SJCRH30 (cell line): Measurements from ENCODE around the gene PTPRJ. TPM values are rescaled to one million over a fixed set of nuclear protein-coding genes. Genes with fewer than 3 reads are reported as not detected.

Experiments
- DNase-seq, 2 experiments: peaks; one replicate each; pipeline ENCODE4 v3.0.0-alpha.2; 2015 to 2020
- H3K27ac ChIP-seq: fragments of 250-450 bp; sonication (Bioruptor Pico); 2 replicates; pipeline ENCODE4 v1.5.1; 2020; ENCODE audit warnings: mild to moderate bottlenecking, moderate library complexity
- H3K27me3 ChIP-seq: fragments of 250-450 bp; sonication (Bioruptor Pico); 2 replicates; pipeline ENCODE4 v1.5.1; 2020; ENCODE audit warnings: mild to moderate bottlenecking, moderate library complexity
- H3K36me3 ChIP-seq: fragments of 250-450 bp; sonication (Bioruptor Pico); 2 replicates; pipeline ENCODE4 v1.5.1; 2020; ENCODE audit warnings: mild to moderate bottlenecking, moderate library complexity
- H3K4me1 ChIP-seq: fragments of 250-450 bp; sonication (Bioruptor Pico); 2 replicates; pipeline ENCODE4 v1.5.1; 2020; ENCODE audit warnings: mild to moderate bottlenecking, moderate library complexity
- H3K4me3 ChIP-seq: fragments of 250-450 bp; sonication (Bioruptor Pico); 2 replicates; pipeline ENCODE4 v1.5.1; 2020; ENCODE audit warnings: mild to moderate bottlenecking, moderate library complexity
- H3K9me3 ChIP-seq: fragments of 250-450 bp; sonication (Bioruptor Pico); replicated peaks from 2 replicates; pipeline ENCODE4 v1.5.1; 2020; ENCODE audit warnings: mild to moderate bottlenecking, moderate library complexity
- total RNA-seq: library from RNA; depleted of rRNA; stranded (reverse); fragments of >200 nt; shearing (Covaris generic); gene quantifications from 2 replicates; pipeline ENCODE4 v1.2.3, GENCODE V29; 2014

Gene PTPRJ
- total RNA-seq, 1 experiment from 2014 or later = 1.0 TPM

DNA sequence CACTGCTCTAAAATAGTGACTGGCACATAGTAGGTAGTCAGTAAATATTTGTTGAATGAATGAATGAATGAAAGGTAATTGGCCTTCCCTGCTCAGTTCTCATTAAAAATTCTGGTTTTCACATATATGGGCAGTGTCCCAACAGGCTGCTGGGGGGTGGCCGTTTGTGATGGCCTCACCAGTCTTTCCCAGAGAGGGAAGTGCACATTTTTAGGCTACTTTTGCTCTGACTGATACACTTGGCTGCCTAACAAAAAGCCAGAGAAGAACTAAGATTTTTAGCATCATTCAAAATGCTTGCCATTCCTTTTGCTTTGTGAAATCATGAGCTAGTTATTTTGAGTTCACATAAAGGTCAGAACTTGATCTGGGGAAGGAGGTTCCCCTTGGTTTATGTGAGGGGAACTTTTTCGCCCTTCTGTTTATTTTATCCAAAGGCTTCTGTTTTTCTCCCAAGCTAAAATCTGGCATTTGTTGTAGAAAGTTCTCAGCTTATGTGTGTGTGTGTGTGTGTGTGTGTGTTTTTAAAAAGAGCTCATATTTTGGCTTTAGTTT is 83.1 kb downstream of the PTPRJ start:
- no peak for DNase-seq
- H3K4me1 ChIP-seq = peaks cover 5% of the 10 kb centered on the region; the same call in 1 of the 2 replicates
- no peaks in the 10 kb centered on the region for H3K36me3 ChIP-seq
- no peak overlapping the region for H3K27ac ChIP-seq
- H3K9me3 ChIP-seq = no peaks in the 10 kb centered on the region
- no peak overlapping the region for H3K4me3 ChIP-seq
- peaks cover 3% of the 10 kb centered on the region; the same call in 1 of the 2 replicates for H3K27me3 ChIP-seq

GRCh38 chr11:48064306-48064705 is 83.9 kb downstream of the PTPRJ start:
- Histone ChIP-seq H3K27ac (no peak overlapping the region), H3K36me3 (no peaks in the 10 kb centered on the region), H3K9me3 (no peaks in the 10 kb centered on the region), H3K4me3 (no peak overlapping the region), H3K4me1 (peaks cover 5% of the 10 kb centered on the region; the same call in 1 of the 2 replicates), H3K27me3 (peaks cover 3% of the 10 kb centered on the region; the same call in 1 of the 2 replicates)
- no peak for DNase-seq

GRCh38 chr11:48066881-48067800 is 86.8 kb downstream of the PTPRJ start:
- no peak overlapping the region for H3K4me3 ChIP-seq
- no peak for DNase-seq
- H3K9me3 ChIP-seq = no peaks in the 10 kb centered on the region
- peaks cover 5% of the 10 kb centered on the region; the same call in 1 of the 2 replicates for H3K4me1 ChIP-seq
- H3K36me3 ChIP-seq = no peaks in the 10 kb centered on the region
- H3K27me3 ChIP-seq = peaks cover 3% of the 10 kb centered on the region; the same call in 1 of the 2 replicates
- H3K27ac ChIP-seq = no peak overlapping the region

GRCh38 chr11:48073031-48073861 is 92.9 kb downstream of the PTPRJ start:
- Histone ChIP-seq H3K27me3 (no peaks in the 10 kb centered on the region), H3K4me1 (no peaks in the 10 kb centered on the region), H3K9me3 (no peaks in the 10 kb centered on the region), H3K36me3 (no peaks in the 10 kb centered on the region), H3K4me3 (no peak overlapping the region), H3K27ac (no peak overlapping the region)
- no peak for DNase-seq

- H3K27me3 ChIP-seq = no peaks in the 10 kb centered on the region; the same call in 1 of the 2 replicates
- DNase-seq = no peak
- H3K36me3 ChIP-seq = no peaks in the 10 kb centered on the region
- H3K4me3 ChIP-seq = no peak overlapping the region
- no peaks in the 10 kb centered on the region for H3K9me3 ChIP-seq
- H3K4me1 ChIP-seq = no peaks in the 10 kb centered on the region
- H3K27ac ChIP-seq = no peak overlapping the region
Observed at GRCh38 chr11:48074425-48075181, 94.2 kb downstream of the PTPRJ start.

DNA sequence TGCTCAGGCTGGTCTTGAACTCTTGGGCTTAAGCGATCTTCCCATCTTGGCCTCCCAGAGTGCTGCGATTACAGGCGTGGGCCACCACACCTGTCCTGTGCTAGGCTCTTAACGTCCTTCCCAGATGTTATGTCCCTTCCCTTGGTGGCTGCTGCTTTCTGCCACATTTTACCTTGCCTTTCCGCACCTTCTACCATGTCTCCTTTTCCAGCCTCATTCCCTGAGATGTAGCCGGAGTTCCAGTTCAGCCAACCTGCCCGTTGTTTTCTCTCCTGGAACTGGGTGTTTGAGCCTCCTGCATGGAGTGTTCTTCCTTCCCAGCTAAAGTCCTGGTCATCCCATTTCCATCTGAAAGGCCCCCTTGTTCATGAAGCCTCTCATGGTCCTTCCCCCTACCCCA is 95.3 kb downstream of the PTPRJ start:
- Histone ChIP-seq H3K4me3 (no peak overlapping the region), H3K9me3 (no peaks in the 10 kb centered on the region), H3K27ac (no peak overlapping the region), H3K27me3 (no peaks in the 10 kb centered on the region; the same call in 1 of the 2 replicates), H3K36me3 (no peaks in the 10 kb centered on the region), H3K4me1 (no peaks in the 10 kb centered on the region)
- no peak for DNase-seq

GRCh38 chr11:48077251-48077650 is 96.9 kb downstream of the PTPRJ start:
- Histone ChIP-seq H3K27ac (no peak overlapping the region), H3K27me3 (no peaks in the 10 kb centered on the region; the same call in 1 of the 2 replicates), H3K9me3 (no peaks in the 10 kb centered on the region), H3K4me1 (no peaks in the 10 kb centered on the region), H3K36me3 (no peaks in the 10 kb centered on the region), H3K4me3 (no peak overlapping the region)
- no peak for DNase-seq

- no peaks in the 10 kb centered on the region for H3K9me3 ChIP-seq
- H3K4me1 ChIP-seq = no peaks in the 10 kb centered on the region
- no peak for DNase-seq
- H3K4me3 ChIP-seq = no peak overlapping the region
- H3K36me3 ChIP-seq = no peaks in the 10 kb centered on the region
- no peaks in the 10 kb centered on the region; the same call in 1 of the 2 replicates for H3K27me3 ChIP-seq
- H3K27ac ChIP-seq = no peak overlapping the region
Observed at GRCh38 chr11:48078689-48079088, 98.3 kb downstream of the PTPRJ start.

DNA sequence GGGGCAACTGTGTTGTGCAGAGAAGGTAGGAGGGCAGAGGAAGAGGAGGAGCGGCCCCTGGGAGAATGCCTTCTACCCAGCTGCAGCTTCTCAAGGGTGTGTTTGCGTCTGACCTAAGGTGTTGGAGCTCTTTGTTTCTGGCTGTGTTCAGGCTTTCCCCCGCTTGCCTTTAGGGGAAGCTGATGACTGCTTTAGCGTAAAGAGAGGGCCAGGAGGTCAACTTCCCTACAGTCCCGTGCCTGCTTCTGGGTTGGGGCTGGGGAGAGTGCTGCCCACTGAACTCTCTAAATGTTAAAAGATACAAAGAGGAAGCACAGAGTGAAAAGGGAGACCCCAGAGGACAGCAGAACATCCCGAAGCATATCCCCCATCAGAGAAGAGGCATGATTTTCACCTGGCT is 99.2 kb downstream of the PTPRJ start:
- Histone ChIP-seq H3K4me1 (no peaks in the 10 kb centered on the region), H3K9me3 (no peaks in the 10 kb centered on the region), H3K4me3 (no peak overlapping the region), H3K27ac (no peak overlapping the region), H3K27me3 (no peaks in the 10 kb centered on the region; the same call in 1 of the 2 replicates), H3K36me3 (no peaks in the 10 kb centered on the region)
- no peak for DNase-seq

GRCh38 chr11:48080301-48080861 is 100.0 kb downstream of the PTPRJ start:
- H3K27ac ChIP-seq = no peak overlapping the region
- no peaks in the 10 kb centered on the region; the same call in 1 of the 2 replicates for H3K27me3 ChIP-seq
- H3K4me3 ChIP-seq = no peak overlapping the region
- no peaks in the 10 kb centered on the region for H3K9me3 ChIP-seq
- H3K36me3 ChIP-seq = no peaks in the 10 kb centered on the region
- no peak for DNase-seq
- H3K4me1 ChIP-seq = no peaks in the 10 kb centered on the region

DNA sequence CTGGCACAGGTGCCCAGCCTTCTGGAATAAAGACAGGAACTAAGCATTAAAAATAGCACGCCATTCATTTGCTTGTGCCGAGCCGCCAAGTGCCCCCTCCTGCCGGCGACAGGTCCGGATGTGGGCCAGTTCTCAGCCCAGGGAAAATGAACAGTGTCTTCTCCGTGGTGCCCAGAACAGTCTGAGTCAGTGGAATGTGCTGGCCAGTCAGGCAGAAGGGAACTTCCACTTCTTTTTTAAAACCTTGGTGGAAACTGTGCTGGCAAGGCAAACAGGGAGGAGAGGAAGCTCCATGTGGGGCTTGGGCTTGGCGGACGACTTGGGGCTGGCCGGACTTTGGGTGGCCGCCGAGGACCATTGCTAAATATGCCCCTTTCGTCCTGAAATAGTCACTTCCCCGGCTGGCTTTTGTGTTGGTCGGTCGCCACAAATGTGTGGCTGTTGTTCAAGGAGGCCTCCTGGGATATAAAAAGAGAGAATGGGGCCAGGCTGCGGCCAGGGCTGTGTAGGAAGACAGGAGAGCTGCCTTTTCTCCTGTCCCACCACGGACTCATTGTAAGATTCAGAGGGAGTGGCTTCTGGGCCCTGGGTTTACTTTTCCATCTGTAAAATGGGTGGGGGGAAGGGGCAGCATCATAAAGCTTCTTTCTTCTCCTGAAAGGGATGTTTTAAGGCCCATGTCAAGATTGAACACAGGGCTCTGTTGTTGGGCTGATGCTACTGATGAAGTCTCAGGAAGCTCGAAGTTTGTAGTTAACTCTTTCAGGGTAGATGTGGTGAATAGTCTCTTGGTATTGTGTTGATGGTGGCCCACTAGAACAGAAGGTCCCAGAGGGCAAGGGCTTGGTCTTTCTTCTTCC is 101.0 kb downstream of the PTPRJ start:
- no peaks in the 10 kb centered on the region for H3K4me1 ChIP-seq
- no peak overlapping the region for H3K27ac ChIP-seq
- H3K9me3 ChIP-seq = no peaks in the 10 kb centered on the region
- no peaks in the 10 kb centered on the region for H3K36me3 ChIP-seq
- no peaks in the 10 kb centered on the region; the same call in 1 of the 2 replicates for H3K27me3 ChIP-seq
- no peak for DNase-seq
- no peak overlapping the region for H3K4me3 ChIP-seq

DNA sequence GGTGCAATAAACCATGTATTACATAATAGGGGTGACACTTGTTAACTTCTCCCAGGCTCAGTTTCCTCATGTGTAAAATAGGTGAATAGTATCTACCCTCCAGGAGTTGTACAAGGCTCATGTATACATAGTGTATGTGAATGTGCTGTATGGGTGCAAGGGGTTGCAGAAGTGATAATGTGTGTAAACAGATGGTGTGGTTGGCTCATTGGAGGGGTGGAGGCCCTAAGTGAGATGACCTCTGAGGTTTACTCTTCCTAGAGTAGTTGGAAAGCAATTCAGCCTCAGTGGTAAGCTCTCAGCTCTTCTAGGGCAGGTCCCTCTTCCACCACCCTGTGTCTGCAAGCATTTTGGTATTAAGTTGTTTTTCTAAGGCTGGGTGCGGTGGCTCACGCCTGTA is 102.4 kb downstream of the PTPRJ start:
- no peak for DNase-seq
- Histone ChIP-seq H3K27ac (no peak overlapping the region), H3K4me1 (no peaks in the 10 kb centered on the region), H3K9me3 (no peaks in the 10 kb centered on the region), H3K36me3 (no peaks in the 10 kb centered on the region), H3K27me3 (no peaks in the 10 kb centered on the region; the same call in 1 of the 2 replicates), H3K4me3 (no peak overlapping the region)

DNA sequence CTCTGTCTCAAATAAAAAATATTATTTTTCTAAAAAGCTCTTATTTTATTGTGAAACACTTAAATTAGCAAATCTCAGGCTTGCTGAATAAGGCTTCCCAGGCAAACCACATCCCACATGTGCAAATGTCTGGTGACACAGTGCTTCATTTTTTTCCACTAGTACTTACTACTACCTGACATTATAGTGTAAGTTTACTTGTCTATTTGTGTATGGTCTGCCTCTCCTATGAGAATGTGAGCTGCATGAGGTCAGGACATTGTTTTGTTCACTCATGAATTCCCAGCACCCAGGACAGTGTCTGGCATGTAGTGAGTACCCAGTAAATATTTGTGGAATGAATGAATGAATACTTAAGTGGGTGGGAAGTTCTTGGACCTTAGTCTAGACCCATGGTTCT is 103.1 kb downstream of the PTPRJ start:
- H3K4me3 ChIP-seq = no peak overlapping the region
- H3K9me3 ChIP-seq = no peaks in the 10 kb centered on the region
- peaks cover under 1% of the 10 kb centered on the region; the same call in 1 of the 2 replicates for H3K27me3 ChIP-seq
- DNase-seq = no peak
- H3K4me1 ChIP-seq = no peaks in the 10 kb centered on the region
- H3K27ac ChIP-seq = no peak overlapping the region
- no peaks in the 10 kb centered on the region for H3K36me3 ChIP-seq
